ENCODE data around the gene ADCYAP1.
"Not testable (repeated sequence)": the region's sequence is repeated elsewhere in the genome, so short reads cannot be mapped to it uniquely, and the experiment has no call there.

Gene ADCYAP1

DNA sequence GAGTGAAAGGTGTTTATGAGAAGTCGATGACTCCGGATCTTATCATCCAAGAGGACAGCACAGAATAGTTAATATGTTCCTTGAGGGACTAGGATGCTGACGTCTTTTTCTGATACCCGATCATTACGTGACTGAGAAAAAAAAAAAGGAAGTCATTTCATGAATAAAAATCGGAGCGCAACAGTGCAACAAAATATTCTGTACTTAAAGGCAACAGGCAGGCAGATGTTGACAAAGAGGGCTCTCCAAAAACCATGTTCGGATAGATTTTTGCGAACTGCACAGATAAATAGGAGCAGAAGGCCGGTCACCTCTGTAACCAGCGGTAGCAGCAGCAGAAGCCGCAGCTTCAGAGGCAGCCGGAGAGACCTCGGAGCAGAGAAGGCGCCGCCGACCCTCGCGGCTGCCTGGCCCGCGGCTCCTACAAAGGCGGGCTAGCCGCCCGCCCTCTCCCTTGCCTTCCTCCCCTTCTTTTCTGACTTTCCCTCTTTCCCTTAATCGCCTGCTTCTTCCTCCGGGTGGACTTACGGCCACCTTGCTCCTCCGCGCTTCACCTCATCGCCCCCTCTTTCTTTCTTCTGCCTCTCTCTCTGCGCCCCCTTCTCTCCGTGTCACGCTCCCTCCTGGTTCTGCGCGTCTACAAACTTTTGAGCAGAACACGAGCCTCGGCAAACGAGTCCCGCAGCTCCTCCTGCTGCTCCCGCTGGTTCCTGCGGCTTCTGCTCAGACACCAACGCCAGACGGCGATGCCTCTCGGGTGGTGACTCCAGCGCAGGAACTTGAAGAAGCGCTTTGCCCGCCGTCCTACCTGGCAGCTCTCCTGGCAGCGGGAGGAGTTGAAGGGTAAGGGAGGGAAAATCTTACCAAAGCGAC is at the start of gene ADCYAP1:
TSS of gene ADCYAP1 (plus strand) at position 654 of the 873 bp plus-strand sequence. CDS start 516 bp downstream, outside the sequence.
- peak; percentile 39 for DNase-seq

GRCh38 chr18:857986-858385 is 46.7 kb upstream of the ADCYAP1 start:
- DNase-seq, result no peak

DNA sequence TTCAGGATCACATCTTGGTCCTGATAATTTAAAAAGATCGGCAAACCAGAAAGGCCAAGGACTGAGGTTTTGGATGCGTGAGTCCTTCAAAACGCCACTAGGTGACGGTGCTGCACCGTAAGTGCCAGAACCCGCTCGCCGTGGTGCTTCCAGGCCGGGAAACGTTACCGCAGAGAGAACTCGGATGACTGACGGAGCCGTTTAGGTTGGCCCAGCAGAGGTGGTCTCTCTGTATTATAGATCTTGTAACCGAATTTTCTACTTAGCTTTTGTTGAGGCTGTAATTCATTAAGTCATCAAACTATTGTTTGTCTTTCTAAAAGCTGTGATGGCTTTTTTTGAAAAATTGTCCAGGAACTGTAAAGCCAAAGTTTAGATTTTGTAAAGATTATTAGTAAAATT is 39.8 kb upstream of the ADCYAP1 start:
- peak; percentile 63 for DNase-seq

DNA sequence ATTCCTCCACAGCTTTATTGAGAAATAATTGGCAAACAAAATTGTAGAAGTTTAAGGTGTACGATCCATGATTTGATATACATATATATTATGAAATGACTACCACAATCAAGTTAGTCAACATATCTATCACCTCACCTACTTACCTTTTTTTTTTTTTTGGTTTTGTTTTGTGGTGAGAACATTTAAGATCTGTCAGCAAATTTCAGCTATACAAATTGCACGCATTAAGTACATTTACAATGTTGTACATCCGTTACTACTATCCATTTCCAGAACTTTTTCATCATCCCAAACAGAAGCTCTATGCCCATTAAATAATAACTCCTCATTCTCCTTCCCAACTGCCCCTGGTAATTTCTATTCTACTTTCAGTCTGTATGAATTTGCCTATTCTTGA is 37.4 kb upstream of the ADCYAP1 start:
- DNase-seq, result no peak

- not testable (repeated sequence) for DNase-seq
Measured at GRCh38 chr18:873426-873825, 31.2 kb upstream of the ADCYAP1 start.

GRCh38 chr18:875912-876311 is 28.8 kb upstream of the ADCYAP1 start:
- no peak for DNase-seq

DNA sequence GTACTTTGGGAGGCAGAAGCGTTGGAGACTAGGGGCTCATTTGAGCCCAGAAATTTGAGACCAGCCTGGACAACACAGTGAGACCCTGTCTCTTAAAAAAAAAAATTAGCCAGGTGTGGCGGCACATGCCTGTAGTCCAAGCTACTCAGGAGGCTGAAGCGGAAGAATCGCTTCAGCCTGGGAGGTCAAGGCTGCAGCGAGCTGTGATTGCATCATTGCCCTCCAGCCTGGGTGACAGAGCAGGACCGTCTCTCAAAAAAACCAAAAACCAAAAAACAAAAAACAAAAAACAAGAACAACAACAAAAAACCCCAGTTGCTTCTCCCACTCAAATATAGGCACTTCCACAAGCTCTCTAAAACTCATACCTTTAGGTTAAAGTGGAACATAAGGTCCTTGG is 27.4 kb upstream of the ADCYAP1 start:
- no peak for DNase-seq

- no peak for DNase-seq
Measured at GRCh38 chr18:886076-886475, 18.6 kb upstream of the ADCYAP1 start.

DNA sequence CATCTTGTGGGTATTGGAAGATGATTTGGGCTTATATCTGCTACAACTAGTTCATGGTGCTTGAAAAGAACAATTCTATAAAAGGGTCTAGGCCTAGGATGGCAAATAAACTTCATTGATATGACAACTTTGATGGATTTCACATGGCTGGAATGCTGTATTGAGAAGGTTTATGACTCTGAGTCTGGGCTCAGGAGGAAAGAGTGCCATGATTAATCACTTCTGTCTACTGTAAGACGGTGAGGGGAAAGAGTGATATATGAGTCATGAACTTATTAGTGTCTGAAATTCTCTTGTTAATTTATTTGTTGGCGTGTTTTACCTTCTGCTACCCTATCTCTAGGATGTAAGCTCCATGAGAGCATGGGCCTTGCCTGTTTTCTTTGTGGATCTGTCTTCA is 17.0 kb upstream of the ADCYAP1 start:
- no peak for DNase-seq

- DNase-seq, result no peak
Measured at GRCh38 chr18:892316-892715, 12.4 kb upstream of the ADCYAP1 start.

GRCh38 chr18:896315-896714 is 8.4 kb upstream of the ADCYAP1 start:
- DNase-seq, result no peak

DNA sequence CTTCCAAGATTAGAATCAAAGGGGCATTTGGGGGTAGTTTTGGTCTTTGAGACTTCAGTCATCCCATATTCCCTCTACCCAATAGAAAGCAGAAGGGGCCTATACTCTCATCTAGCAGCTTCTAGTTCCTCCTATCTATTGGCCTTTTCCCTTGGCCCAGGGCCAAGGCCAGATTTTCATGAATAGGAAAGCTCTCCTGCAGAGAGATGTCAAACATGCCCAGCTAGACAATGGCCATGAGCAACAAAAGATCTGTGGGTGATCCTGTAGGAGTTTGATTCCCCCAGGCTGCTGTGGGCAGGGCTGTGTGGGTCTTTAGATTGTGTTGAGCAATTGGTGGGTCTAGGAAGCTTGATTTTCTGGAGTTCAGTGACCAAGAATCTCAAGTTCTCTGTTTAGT is 2.9 kb upstream of the ADCYAP1 start:
- no peak for DNase-seq

- peak; percentile 14 for DNase-seq
Measured at GRCh38 chr18:902229-902628, 2.4 kb upstream of the ADCYAP1 start.

- no peak for DNase-seq
Measured at GRCh38 chr18:903701-904100, 970 bp upstream of the ADCYAP1 start.

DNA sequence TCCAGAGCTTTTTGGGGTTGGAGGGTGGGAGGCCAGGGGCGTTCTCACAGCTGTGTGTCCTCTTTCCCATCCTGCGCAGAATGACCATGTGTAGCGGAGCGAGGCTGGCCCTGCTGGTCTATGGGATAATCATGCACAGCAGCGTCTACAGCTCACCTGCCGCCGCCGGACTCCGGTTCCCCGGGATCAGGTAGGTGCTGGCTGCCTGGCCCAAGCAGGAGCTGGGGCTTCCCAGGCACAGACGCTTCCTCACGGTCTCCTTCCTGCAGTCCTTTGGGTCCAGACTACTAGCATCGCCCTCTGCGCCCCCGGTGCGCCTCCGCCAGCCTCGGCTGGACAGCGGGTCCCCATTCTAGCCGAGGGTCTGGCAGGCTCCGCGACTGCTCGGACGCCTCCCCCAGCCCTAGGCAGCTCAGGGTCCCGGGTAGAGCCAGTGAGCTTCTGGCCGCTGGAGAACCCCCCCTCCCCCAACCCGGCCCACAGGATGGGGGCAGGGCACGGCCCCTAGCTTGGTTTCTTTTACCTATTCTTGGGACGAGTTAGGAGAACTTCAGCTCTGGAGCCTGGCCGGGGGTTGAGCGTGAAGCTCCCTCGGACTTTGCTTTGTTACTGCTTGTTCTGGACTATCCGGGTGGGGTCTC is 756 bp downstream of the ADCYAP1 start:
- DNase-seq, result peak; percentile 34

DNA sequence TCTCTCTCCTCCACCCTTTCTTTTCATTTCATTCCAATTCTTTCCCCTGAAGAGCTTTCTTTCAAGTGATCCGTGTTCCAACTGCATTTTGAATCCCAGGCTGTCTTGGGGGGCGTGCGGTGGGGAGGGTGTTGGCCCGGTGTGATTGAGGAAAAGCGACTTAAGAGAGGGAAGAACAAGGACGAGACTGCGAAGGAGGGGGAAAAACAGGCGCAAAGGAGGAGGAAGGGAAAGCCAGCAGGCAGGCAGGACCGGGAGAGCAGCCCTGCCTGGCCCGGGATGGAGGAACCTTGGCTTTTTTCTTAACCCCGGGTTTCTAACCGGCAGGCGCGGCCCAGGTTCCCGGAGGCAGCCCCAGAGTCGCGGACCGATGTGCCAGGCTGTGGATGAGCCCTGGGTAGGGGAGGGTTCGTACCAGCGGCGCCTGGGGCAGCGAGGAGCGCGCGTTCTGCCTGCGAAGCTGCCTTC is 1.3 kb downstream of the ADCYAP1 start:
- DNase-seq, result peak; percentile 31

DNA sequence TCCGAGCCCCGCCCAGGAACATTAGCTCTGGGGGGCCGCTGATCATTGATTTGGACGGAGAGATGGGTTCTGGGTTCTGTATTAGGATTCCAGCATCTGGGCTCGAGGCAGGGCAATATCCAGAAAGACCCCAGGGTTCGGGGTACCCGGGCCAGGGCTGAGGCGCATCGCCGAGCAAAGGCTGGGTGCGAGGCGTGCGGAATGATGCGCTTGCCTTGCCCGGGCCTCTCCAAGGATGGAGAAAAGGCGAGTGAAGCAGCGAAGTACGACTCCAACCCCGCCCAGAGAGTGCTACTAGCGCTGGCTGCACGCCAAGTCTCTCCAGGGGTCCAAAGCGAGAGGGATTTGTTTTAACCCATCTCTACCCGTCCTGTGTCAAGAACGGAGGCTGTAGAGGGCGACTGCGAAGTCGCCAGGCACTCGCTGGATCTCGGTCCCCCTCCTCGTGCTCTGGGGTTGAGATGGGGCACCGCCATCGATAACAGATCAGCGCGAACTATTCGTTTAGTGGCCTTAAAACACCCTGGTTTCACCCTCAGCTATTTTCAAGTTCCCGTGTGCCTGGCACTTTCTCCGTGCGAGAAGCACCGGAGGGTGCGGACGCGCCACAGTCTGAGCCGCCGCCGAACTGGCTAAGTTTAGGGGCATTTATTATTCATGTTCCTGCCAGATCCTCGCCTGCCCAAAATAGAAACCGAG is 1.9 kb downstream of the ADCYAP1 start:
- peak; percentile 57 for DNase-seq

GRCh38 chr18:907115-907884 is 2.6 kb downstream of the ADCYAP1 start:
- peak; percentile 29 for DNase-seq

- DNase-seq, result peak; percentile 55
Measured at GRCh38 chr18:907885-908757, 3.5 kb downstream of the ADCYAP1 start.

DNA sequence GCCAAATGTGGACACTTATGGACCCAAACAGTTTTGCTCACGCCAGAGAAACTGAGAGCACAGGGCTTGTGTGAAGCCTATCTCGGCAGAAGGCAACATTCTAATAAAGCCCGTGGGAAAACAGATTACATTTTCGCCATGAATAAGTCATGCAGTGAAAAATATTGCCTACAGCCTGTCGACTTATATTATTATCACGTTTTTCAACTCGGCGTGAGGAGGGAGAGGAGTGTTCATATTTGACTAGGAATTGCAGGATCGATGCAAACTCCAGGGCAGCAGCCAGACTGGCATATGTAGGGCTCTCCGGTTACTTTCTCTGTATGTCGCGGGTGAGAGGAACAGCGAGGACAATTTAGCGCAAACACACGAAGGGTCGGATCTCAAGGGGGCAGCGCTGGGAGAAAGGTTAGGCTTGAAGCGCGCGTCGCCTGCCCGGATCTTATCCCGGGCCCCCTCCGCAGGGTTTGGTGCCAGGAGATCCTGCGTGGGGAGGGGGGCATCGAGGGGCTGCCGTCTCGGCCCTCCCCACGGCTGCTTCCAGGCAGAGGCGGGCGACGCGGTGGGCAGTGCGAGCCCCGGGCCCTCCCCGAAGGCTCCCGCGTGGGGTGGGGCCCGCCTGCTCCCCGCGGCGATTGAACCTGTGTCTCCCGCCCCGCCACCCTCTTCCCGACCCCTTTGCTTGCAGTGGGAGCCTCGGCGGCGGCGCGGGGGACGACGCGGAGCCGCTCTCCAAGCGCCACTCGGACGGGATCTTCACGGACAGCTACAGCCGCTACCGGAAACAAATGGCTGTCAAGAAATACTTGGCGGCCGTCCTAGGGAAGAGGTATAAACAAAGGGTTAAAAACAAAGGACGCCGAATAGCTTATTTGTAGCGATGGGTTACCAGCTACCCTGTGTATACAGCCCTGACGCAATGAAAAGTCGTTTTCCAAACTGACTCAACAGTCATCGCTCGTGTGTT is 4.4 kb downstream of the ADCYAP1 start:
- peak; percentile 61 for DNase-seq

GRCh38 chr18:910247-910646 is 5.6 kb downstream of the ADCYAP1 start:
- DNase-seq, result no peak

Measured in NCI-H1092 treated with DMSO at 0.1 percent for 48 hours (cell line).